ENCODE data around the gene RYR2.

The RYR2 gene

GRCh38 chr1:237032029-237032428, 10.0 kb upstream of the RYR2 start:
- H3K9ac ChIP-seq (ENCODE audit: low read length): no peak overlapping the region
- TF ChIP-seq EZH2 (IDR thresholded peaks at IDR 0.05; ENCODE audit: borderline replicate concordance, low read length): no peak
- no peak for TF ChIP-seq CTCF (IDR thresholded peaks at IDR 0.05; ENCODE audit: low read length)
- H3K27me3 ChIP-seq (ENCODE audit: insufficient read depth, low read length): no peaks in the 10 kb centered on the region
- no peaks in the 10 kb centered on the region for H3K79me2 ChIP-seq (ENCODE audit: insufficient read depth, low read length)
- H3K9me3 ChIP-seq (ENCODE audit: low read length): no peaks in the 10 kb centered on the region
- no peaks in the 10 kb centered on the region for H3K4me1 ChIP-seq (ENCODE audit: insufficient read depth, low read length, severe bottlenecking)
- H3K4me3 ChIP-seq (ENCODE audit: low read depth, low read length, poor library complexity, severe bottlenecking): no peak overlapping the region
- no peaks in the 10 kb centered on the region for H4K20me1 ChIP-seq (ENCODE audit: insufficient read depth, low read length)
- no peaks in the 10 kb centered on the region for H3F3A ChIP-seq (ENCODE audit: insufficient read depth, low read length)
- H3K4me2 ChIP-seq (ENCODE audit: low read length): no peak overlapping the region
- no peak overlapping the region for H3K27ac ChIP-seq (ENCODE audit: low read depth, low read length, poor library complexity, severe bottlenecking)
- no peaks in the 10 kb centered on the region for H3K36me3 ChIP-seq (ENCODE audit: insufficient read depth, low read length)
- no peaks in the 10 kb centered on the region for H3K9me2 ChIP-seq (ENCODE audit: low read depth, low read length)
- H2AFZ ChIP-seq (ENCODE audit: low read length): no peak overlapping the region

DNA sequence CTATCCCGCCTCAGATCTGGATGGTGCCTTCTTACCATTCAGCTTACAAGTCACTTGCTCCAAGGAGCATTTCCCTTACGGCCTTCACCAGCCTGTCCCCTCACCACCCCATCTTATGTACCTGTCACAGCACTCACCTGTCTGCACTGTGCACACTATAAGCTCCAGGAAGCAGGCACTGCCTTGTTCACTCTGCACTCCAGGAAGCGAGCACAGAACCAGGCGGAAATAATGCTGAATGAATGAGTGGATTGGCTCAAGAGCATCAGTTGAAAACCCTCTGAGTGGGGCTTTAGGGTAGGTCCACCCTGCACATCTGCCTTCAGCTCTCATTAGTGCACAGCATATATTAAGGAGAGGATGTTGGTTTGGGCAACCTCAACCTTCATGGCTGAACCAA, 8.9 kb upstream of the RYR2 start:
- no peak overlapping the region for H3K9ac ChIP-seq (ENCODE audit: low read length)
- H3K4me2 ChIP-seq (ENCODE audit: low read length): no peak overlapping the region
- H3K9me2 ChIP-seq (ENCODE audit: low read depth, low read length): no peaks in the 10 kb centered on the region
- no peak overlapping the region for H2AFZ ChIP-seq (ENCODE audit: low read length)
- no peaks in the 10 kb centered on the region for H4K20me1 ChIP-seq (ENCODE audit: insufficient read depth, low read length)
- no peaks in the 10 kb centered on the region for H3K27me3 ChIP-seq (ENCODE audit: insufficient read depth, low read length)
- no peaks in the 10 kb centered on the region for H3K79me2 ChIP-seq (ENCODE audit: insufficient read depth, low read length)
- H3K4me1 ChIP-seq (ENCODE audit: insufficient read depth, low read length, severe bottlenecking): no peaks in the 10 kb centered on the region
- H3K27ac ChIP-seq (ENCODE audit: low read depth, low read length, poor library complexity, severe bottlenecking): no peak overlapping the region
- TF ChIP-seq CTCF (IDR thresholded peaks at IDR 0.05; ENCODE audit: low read length): no peak
- no peak for TF ChIP-seq EZH2 (IDR thresholded peaks at IDR 0.05; ENCODE audit: borderline replicate concordance, low read length)
- H3K36me3 ChIP-seq (ENCODE audit: insufficient read depth, low read length): no peaks in the 10 kb centered on the region
- no peaks in the 10 kb centered on the region for H3F3A ChIP-seq (ENCODE audit: insufficient read depth, low read length)
- no peak overlapping the region for H3K4me3 ChIP-seq (ENCODE audit: low read depth, low read length, poor library complexity, severe bottlenecking)
- no peaks in the 10 kb centered on the region for H3K9me3 ChIP-seq (ENCODE audit: low read length)

GRCh38 chr1:237033804-237034203, 8.2 kb upstream of the RYR2 start:
- Histone ChIP-seq H3K79me2 (ENCODE audit: insufficient read depth, low read length) (no peaks in the 10 kb centered on the region), H3K9me2 (ENCODE audit: low read depth, low read length) (no peaks in the 10 kb centered on the region), H3K27me3 (ENCODE audit: insufficient read depth, low read length) (no peaks in the 10 kb centered on the region), H3K9me3 (ENCODE audit: low read length) (no peaks in the 10 kb centered on the region), H3K27ac (ENCODE audit: low read depth, low read length, poor library complexity, severe bottlenecking) (no peak overlapping the region), H4K20me1 (ENCODE audit: insufficient read depth, low read length) (no peaks in the 10 kb centered on the region), H2AFZ (ENCODE audit: low read length) (no peak overlapping the region), H3K4me1 (ENCODE audit: insufficient read depth, low read length, severe bottlenecking) (no peaks in the 10 kb centered on the region), H3K36me3 (ENCODE audit: insufficient read depth, low read length) (no peaks in the 10 kb centered on the region), H3K4me3 (ENCODE audit: low read depth, low read length, poor library complexity, severe bottlenecking) (no peak overlapping the region), H3K9ac (ENCODE audit: low read length) (no peak overlapping the region), H3F3A (ENCODE audit: insufficient read depth, low read length) (no peaks in the 10 kb centered on the region), H3K4me2 (ENCODE audit: low read length) (no peak overlapping the region)
- no peak for TF ChIP-seq EZH2 (IDR thresholded peaks at IDR 0.05; ENCODE audit: borderline replicate concordance, low read length)
- no peak for TF ChIP-seq CTCF (IDR thresholded peaks at IDR 0.05; ENCODE audit: low read length)
